Measurements from ENCODE around the gene TCHHL1. TPM values are rescaled to one million over a fixed set of nuclear protein-coding genes. Genes with fewer than 3 reads are reported as not detected.

TCHHL1 gene
- not detected for total RNA-seq
- polyA plus RNA-seq, result not detected

GRCh38 chr1:152089014-152089674 is at the start of gene TCHHL1:
Gene TCHHL1 (minus strand): TSS chr1:152089064. CDS start chr1:152088143, 921 bp downstream.
- Histone ChIP-seq H3K4me3 (ENCODE audit: low read length in 2 of 2) (no peak within 1 kb of the TSS), H3K36me3 (ENCODE audit: insufficient read depth, low read length) (no peaks in the 10 kb centered on the region), H3K27ac (ENCODE audit: low read depth, low read length) (no peak within 1 kb of the TSS), H3K4me1 (ENCODE audit: insufficient read depth, low read length) (no peaks in the 10 kb centered on the region), H3K27me3 (ENCODE audit: insufficient read depth, low read length) (no peaks in the 10 kb centered on the region), H3K9me3 (ENCODE audit: control insufficient read depth in 1 of 2, low read length in 2 of 2) (no peaks in the 10 kb centered on the region)
- peaks cover 18 to 22% of the 10 kb centered on the region in 2 donors for H3K27me3 Mint-ChIP-seq
- no peak within 1 kb of the TSS for H3K27ac Mint-ChIP-seq
- intact Hi-C loops (cut with micrococcal nuclease), result no loop called here
- H3K4me1 Mint-ChIP-seq, result no peaks in the 10 kb centered on the region
- peaks cover 0 to 6% of the 10 kb centered on the region in 2 donors for H3K36me3 Mint-ChIP-seq
- ChIA-PET POLR2A (ENCODE audit: partially characterized antibody) (no interaction called here), CTCF (ENCODE audit: partially characterized antibody) (interaction anchor here (1.0 kb wide), 1 partner anchor 10 kb away, joined by 3 read pairs; no protein-coding TSS in a partner anchor)
- no peak for DNase-seq
- H3K9me3 Mint-ChIP-seq, result peaks cover 6 to 33% (median 23%) of the 10 kb centered on the region in 8 donors
- H3K4me3 Mint-ChIP-seq, result no peak within 1 kb of the TSS

GRCh38 chr1:152137215-152137614 is 48.4 kb upstream of the TCHHL1 start:
- POLR2A ChIA-PET (ENCODE audit: partially characterized antibody), result no interaction called here
- Mint-ChIP-seq H3K27ac (no peak overlapping the region), H3K4me3 (no peak overlapping the region), H3K9me3 (peaks cover 0 to 28% (median 14%) of the 10 kb centered on the region in 8 donors), H3K36me3 (no peaks in the 10 kb centered on the region), H3K4me1 (no peaks in the 10 kb centered on the region), H3K27me3 (peaks cover 21 to 29% of the 10 kb centered on the region in 2 donors)
- H3K36me3 ChIP-seq (ENCODE audit: insufficient read depth, low read length), result no peaks in the 10 kb centered on the region
- H3K9me3 ChIP-seq (ENCODE audit: control insufficient read depth in 1 of 2, low read length in 2 of 2), result no peaks in the 10 kb centered on the region
- DNase-seq, result no peak
- intact Hi-C loops (cut with micrococcal nuclease), result no loop called here
- H3K4me1 ChIP-seq (ENCODE audit: insufficient read depth, low read length), result no peaks in the 10 kb centered on the region
- H3K27me3 ChIP-seq (ENCODE audit: insufficient read depth, low read length), result no peaks in the 10 kb centered on the region
- CTCF ChIA-PET (ENCODE audit: partially characterized antibody), result interaction anchor here (1.0 to 2.1 kb wide), 2 partner anchors 49 to 321 kb away, joined by 3 to 7 read pairs; no protein-coding TSS in a partner anchor
- H3K27ac ChIP-seq (ENCODE audit: low read depth, low read length), result no peak overlapping the region
- H3K4me3 ChIP-seq (ENCODE audit: low read length in 2 of 2), result no peak overlapping the region

- DNase-seq, result no peak
- no peak overlapping the region for H3K4me3 Mint-ChIP-seq
- ChIA-PET CTCF (ENCODE audit: partially characterized antibody) (no interaction called here), POLR2A (ENCODE audit: partially characterized antibody) (no interaction called here)
- Histone ChIP-seq H3K27ac (ENCODE audit: low read depth, low read length) (no peak overlapping the region), H3K4me1 (ENCODE audit: insufficient read depth, low read length) (no peaks in the 10 kb centered on the region), H3K4me3 (ENCODE audit: low read length in 2 of 2) (no peak overlapping the region), H3K36me3 (ENCODE audit: insufficient read depth, low read length) (no peaks in the 10 kb centered on the region), H3K9me3 (ENCODE audit: control insufficient read depth in 1 of 2, low read length in 2 of 2) (no peaks in the 10 kb centered on the region), H3K27me3 (ENCODE audit: insufficient read depth, low read length) (peaks cover 20% of the 10 kb centered on the region)
- peaks cover 42 to 51% of the 10 kb centered on the region in 2 donors for H3K27me3 Mint-ChIP-seq
- H3K27ac Mint-ChIP-seq, result no peak overlapping the region
- peaks cover 0 to 27% (median 18%) of the 10 kb centered on the region in 8 donors for H3K9me3 Mint-ChIP-seq
- intact Hi-C loops (cut with micrococcal nuclease), result no loop called here
- no peaks in the 10 kb centered on the region for H3K4me1 Mint-ChIP-seq
- no peaks in the 10 kb centered on the region for H3K36me3 Mint-ChIP-seq
Measured at GRCh38 chr1:152130186-152130585, 41.3 kb upstream of the TCHHL1 start.

- intact Hi-C loops (cut with micrococcal nuclease), result no loop called here
- H3K9me3 Mint-ChIP-seq, result peaks cover 0 to 17% (median 6%) of the 10 kb centered on the region in 8 donors
- H3K27me3 Mint-ChIP-seq, result peaks cover 44 to 55% of the 10 kb centered on the region in 2 donors
- CTCF ChIA-PET (ENCODE audit: partially characterized antibody), result no interaction called here
- Histone ChIP-seq H3K27me3 (ENCODE audit: insufficient read depth, low read length) (peaks cover 20% of the 10 kb centered on the region), H3K36me3 (ENCODE audit: insufficient read depth, low read length) (no peaks in the 10 kb centered on the region), H3K4me3 (ENCODE audit: low read length in 2 of 2) (no peak overlapping the region), H3K9me3 (ENCODE audit: control insufficient read depth in 1 of 2, low read length in 2 of 2) (no peaks in the 10 kb centered on the region), H3K4me1 (ENCODE audit: insufficient read depth, low read length) (no peaks in the 10 kb centered on the region), H3K27ac (ENCODE audit: low read depth, low read length) (no peak overlapping the region)
- no peak overlapping the region for H3K4me3 Mint-ChIP-seq
- H3K27ac Mint-ChIP-seq, result no peak overlapping the region
- DNase-seq, result no peak
- H3K36me3 Mint-ChIP-seq, result no peaks in the 10 kb centered on the region
- no peaks in the 10 kb centered on the region for H3K4me1 Mint-ChIP-seq
- POLR2A ChIA-PET (ENCODE audit: partially characterized antibody), result no interaction called here
Measured at GRCh38 chr1:152127673-152128072, 38.8 kb upstream of the TCHHL1 start.

GRCh38 chr1:152125834-152126443 is 37.1 kb upstream of the TCHHL1 start:
- POLR2A ChIA-PET (ENCODE audit: partially characterized antibody), result no interaction called here
- intact Hi-C loops (cut with micrococcal nuclease), result no loop called here
- CTCF ChIA-PET (ENCODE audit: partially characterized antibody), result interaction anchor here (1.2 kb wide), 1 partner anchor 60 kb away, joined by 3 read pairs; no protein-coding TSS in a partner anchor
- no peaks in the 10 kb centered on the region for H3K4me1 Mint-ChIP-seq
- no peaks in the 10 kb centered on the region for H3K36me3 Mint-ChIP-seq
- H3K27ac ChIP-seq (ENCODE audit: low read depth, low read length), result no peak overlapping the region
- H3K4me3 ChIP-seq (ENCODE audit: low read length in 2 of 2), result no peak overlapping the region
- H3K27ac Mint-ChIP-seq, result no peak overlapping the region
- H3K36me3 ChIP-seq (ENCODE audit: insufficient read depth, low read length), result no peaks in the 10 kb centered on the region
- DNase-seq, result no peak
- no peak overlapping the region for H3K4me3 Mint-ChIP-seq
- peaks cover 0 to 6% (median 2%) of the 10 kb centered on the region in 8 donors for H3K9me3 Mint-ChIP-seq
- H3K27me3 ChIP-seq (ENCODE audit: insufficient read depth, low read length), result peaks cover 28% of the 10 kb centered on the region
- H3K4me1 ChIP-seq (ENCODE audit: insufficient read depth, low read length), result no peaks in the 10 kb centered on the region
- peaks cover 52 to 59% of the 10 kb centered on the region in 2 donors for H3K27me3 Mint-ChIP-seq
- no peaks in the 10 kb centered on the region for H3K9me3 ChIP-seq (ENCODE audit: control insufficient read depth in 1 of 2, low read length in 2 of 2)

GRCh38 chr1:152118915-152119314 is 30.1 kb upstream of the TCHHL1 start:
- peaks cover 0 to 2% (median 0%) of the 10 kb centered on the region in 8 donors for H3K9me3 Mint-ChIP-seq
- H3K4me3 ChIP-seq (ENCODE audit: low read length in 2 of 2), result no peak overlapping the region
- no peak overlapping the region for H3K27ac Mint-ChIP-seq
- no peaks in the 10 kb centered on the region for H3K9me3 ChIP-seq (ENCODE audit: control insufficient read depth in 1 of 2, low read length in 2 of 2)
- POLR2A ChIA-PET (ENCODE audit: partially characterized antibody), result no interaction called here
- intact Hi-C loops (cut with micrococcal nuclease), result loop anchor here (10.0 kb wide), 1 partner anchor 64 kb away; no protein-coding TSS in a partner anchor
- H3K36me3 Mint-ChIP-seq, result no peaks in the 10 kb centered on the region
- H3K4me1 ChIP-seq (ENCODE audit: insufficient read depth, low read length), result no peaks in the 10 kb centered on the region
- H3K4me1 Mint-ChIP-seq, result no peaks in the 10 kb centered on the region
- peaks cover 18 to 37% of the 10 kb centered on the region in 2 donors for H3K27me3 Mint-ChIP-seq
- no peak overlapping the region for H3K4me3 Mint-ChIP-seq
- peaks cover 17% of the 10 kb centered on the region for H3K27me3 ChIP-seq (ENCODE audit: insufficient read depth, low read length)
- no peak for DNase-seq
- no peak overlapping the region for H3K27ac ChIP-seq (ENCODE audit: low read depth, low read length)
- no peaks in the 10 kb centered on the region for H3K36me3 ChIP-seq (ENCODE audit: insufficient read depth, low read length)
- CTCF ChIA-PET (ENCODE audit: partially characterized antibody), result no interaction called here

- H3K4me1 Mint-ChIP-seq, result no peaks in the 10 kb centered on the region
- intact Hi-C loops (cut with micrococcal nuclease), result loop anchor here (10.0 kb wide), 1 partner anchor 61 kb away; no protein-coding TSS in a partner anchor
- H3K27ac ChIP-seq (ENCODE audit: low read depth, low read length), result no peak within 1 kb of the TSS
- DNase-seq, result no peak
- H3K9me3 Mint-ChIP-seq, result peaks cover 0 to 3% (median 0%) of the 10 kb centered on the region in 8 donors
- H3K4me1 ChIP-seq (ENCODE audit: insufficient read depth, low read length), result peaks cover 21% of the 10 kb centered on the region
- H3K36me3 ChIP-seq (ENCODE audit: insufficient read depth, low read length), result no peaks in the 10 kb centered on the region
- H3K4me3 Mint-ChIP-seq, result no peak within 1 kb of the TSS
- peaks cover 18% of the 10 kb centered on the region for H3K27me3 ChIP-seq (ENCODE audit: insufficient read depth, low read length)
- CTCF ChIA-PET (ENCODE audit: partially characterized antibody), result no interaction called here
- no peak within 1 kb of the TSS for H3K27ac Mint-ChIP-seq
- H3K9me3 ChIP-seq (ENCODE audit: control insufficient read depth in 1 of 2, low read length in 2 of 2), result no peaks in the 10 kb centered on the region
- POLR2A ChIA-PET (ENCODE audit: partially characterized antibody), result no interaction called here
- H3K27me3 Mint-ChIP-seq, result peaks cover 10 to 31% of the 10 kb centered on the region in 2 donors
- H3K4me3 ChIP-seq (ENCODE audit: low read length in 2 of 2), result no peak within 1 kb of the TSS
- H3K36me3 Mint-ChIP-seq, result no peaks in the 10 kb centered on the region
Measured at GRCh38 chr1:152115344-152115743, 26.5 kb upstream of the TCHHL1 start, which contains the start of gene TCHH. Gene TCHH (minus strand): TSS chr1:152115444. CDS start chr1:152114080, 1,364 bp downstream.

Data from CD4-positive, alpha-beta memory T cell (primary cell).